ENCODE data around the gene SYCE1L.

GRCh38 chr16:77236063-77236511 is 36.9 kb downstream of the SYCE1L start:
- TF ChIP-seq CTCF (IDR thresholded peaks at IDR 0.05) (peak; percentile 97 to 98 (median 97)), EP300 (IDR thresholded peaks at IDR 0.05) (no peak), POLR2A (IDR thresholded peaks at IDR 0.05; ENCODE audit: low read depth) (no peak), POLR2AphosphoS5 (IDR thresholded peaks at IDR 0.05) (peak in 1 of 2 donors; percentile 60)
